Stimulated activated CD8-positive, alpha-beta memory T cell treated with anti-CD3 and anti-CD28 coated beads, Interleukin-4, amount 100 ng/mL, for 48 hours (primary cell): ENCODE results near the gene STMP1.
"Not testable (repeated sequence)": the region's sequence is repeated elsewhere in the genome, so short reads cannot be mapped to it uniquely, and the experiment has no call there.

Source experiments
- DNase-seq: peaks from one replicate; pipeline ENCODE4 v3.0.0-alpha.2; 2020

The STMP1 gene

DNA sequence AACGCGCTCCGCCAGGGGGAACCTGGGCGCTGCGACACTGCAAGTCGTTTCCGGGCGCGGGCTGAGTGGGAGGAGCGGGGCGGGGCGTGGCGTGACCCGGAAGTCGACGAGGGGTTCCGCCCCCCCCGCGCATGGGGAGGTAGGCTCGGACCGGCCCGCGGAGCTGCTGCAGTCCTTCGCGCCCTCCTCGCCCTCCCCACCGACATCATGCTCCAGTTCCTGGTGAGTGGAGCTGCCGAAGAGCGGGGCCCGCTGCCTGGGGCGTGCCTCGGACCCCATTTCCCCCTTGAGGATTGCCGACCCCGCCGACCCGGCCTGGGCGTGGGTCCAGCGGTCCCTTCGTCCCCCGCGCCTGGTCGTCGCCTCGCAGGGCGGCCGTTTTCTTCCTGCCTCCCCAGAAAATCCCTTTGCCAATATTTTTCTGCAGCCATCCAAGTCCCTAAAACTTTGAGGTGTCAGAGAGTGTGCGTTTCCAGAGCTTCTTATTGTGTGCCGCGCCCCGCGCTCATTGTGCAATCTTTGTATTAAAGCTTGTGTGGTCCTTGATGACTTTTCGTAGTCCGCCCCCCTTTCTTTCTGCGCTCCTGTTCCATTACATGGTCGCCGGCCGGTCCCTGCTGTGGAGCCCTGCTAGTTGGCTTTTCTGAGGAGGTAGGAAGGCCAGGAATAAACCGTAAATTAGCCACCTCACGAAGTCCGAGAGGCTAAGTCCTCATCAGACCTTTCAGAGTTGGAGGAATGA is at the start of gene STMP1:
Gene STMP1 (plus strand): TSS at position 142 of the 742 bp plus-strand sequence.
- peak; percentile 98 for DNase-seq

DNA sequence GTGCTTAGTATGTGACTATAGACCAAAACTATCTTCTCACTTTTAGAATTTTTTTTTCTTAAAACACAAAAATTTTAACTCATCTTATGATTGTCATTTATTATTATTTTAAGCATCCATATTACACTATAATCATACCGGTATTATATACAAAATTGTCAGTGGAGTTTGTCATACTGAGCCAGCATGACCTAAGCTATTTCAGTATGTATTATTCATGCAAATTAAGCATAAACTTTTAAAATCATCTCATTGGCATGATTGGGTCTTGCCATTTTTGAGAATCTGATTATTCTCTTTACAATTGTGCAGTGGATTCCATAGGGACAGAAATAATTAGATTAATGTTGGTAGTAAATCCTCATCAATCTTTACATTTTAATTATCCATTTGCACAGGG is 46.2 kb upstream of the STMP1 start:
- DNase-seq: no peak

DNA sequence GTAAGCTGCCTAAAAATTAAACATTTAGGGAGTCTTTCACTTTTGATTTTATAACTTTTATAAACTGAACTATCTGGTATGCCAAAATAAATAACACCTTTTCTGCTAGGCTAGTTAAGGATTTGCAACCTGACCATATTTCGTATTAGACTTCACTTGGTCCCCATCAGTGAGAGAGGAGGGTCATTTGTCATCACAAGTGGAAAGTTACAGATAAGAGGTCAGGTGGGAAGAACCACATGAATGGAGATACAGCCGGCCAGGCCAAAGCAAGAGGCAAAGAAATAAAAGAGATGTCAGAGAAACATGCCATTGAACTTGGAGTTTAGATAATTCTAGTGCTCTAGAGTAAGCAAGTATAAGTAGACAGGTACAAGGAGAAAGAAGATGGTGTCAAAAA is 44.5 kb upstream of the STMP1 start:
- DNase-seq: no peak

DNA sequence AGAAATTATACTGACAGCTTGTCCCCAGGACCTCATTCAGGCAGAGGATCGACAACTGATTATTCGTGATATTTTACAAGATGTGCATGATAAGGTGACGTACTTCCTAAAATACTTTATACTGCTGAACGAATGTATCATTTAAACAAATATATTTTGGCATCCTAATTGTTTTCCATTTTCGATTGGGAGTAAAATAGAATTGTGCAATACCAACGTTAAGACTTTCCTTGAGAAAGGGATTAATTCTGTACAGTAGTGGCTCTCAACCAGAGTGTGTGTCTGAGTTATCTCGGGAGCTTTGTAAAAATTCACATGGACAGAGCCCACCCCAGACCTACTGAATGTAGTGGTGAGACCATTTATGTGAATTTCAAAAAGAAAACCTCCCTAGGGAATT is 43.8 kb upstream of the STMP1 start:
- no peak for DNase-seq

DNA sequence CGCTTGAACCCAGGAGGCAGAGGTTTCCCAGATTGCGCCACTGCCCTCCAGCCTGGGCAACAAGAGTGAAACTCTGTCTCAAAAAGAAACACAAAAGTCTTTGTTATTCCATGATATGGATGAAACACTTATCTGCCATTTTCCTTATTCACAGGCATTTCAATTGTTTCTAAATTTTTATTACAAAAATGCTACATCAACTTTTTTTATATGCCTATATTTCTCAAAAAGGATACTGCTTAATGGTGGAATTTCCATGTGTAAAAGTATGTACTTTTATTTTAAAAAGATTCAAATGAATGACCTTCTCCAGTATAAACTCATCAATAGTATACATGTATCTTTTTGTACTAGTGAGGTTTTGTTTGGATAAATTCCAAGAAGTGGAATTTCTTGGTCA is 41.9 kb upstream of the STMP1 start:
- DNase-seq: no peak

DNA sequence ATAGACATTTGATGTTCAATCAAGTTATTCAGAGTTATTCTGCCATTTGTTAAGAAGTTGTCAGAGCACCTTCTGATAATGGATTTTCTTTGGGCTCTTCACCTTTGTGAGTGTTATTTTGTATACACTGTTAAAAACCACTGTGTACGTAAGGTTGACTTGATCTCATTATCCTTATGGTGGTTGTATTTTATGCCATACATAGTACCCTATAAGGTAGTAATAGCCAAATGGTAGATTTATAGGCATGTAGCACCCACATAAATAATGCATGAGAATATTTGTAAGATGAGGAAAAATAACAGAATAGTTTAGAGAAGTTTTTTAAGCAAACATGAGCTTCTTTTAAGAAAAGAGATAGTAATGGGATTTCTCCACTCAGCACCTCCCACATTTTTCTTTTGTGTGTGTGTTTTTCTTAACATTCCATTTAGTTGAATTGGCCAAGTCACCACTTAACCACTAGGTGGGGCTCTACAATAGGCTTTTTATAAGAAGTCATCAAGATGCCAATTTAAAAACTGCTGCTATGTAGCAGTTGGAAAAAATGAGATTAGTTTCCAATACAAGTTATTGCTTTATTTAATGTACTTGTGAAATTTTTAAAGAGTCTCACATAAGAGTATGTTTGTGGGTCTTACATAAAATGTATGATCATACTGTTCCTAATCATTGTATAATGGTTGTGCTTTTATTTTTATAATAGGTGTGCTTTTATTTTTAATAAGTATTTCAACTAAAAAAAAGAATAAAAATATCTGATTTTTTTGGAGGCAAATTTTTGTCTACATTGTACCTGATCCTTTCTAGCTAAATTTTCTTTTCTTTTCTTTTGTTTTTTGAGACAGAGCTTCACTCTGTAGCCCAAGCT is 41.1 kb upstream of the STMP1 start:
- DNase-seq: no peak

DNA sequence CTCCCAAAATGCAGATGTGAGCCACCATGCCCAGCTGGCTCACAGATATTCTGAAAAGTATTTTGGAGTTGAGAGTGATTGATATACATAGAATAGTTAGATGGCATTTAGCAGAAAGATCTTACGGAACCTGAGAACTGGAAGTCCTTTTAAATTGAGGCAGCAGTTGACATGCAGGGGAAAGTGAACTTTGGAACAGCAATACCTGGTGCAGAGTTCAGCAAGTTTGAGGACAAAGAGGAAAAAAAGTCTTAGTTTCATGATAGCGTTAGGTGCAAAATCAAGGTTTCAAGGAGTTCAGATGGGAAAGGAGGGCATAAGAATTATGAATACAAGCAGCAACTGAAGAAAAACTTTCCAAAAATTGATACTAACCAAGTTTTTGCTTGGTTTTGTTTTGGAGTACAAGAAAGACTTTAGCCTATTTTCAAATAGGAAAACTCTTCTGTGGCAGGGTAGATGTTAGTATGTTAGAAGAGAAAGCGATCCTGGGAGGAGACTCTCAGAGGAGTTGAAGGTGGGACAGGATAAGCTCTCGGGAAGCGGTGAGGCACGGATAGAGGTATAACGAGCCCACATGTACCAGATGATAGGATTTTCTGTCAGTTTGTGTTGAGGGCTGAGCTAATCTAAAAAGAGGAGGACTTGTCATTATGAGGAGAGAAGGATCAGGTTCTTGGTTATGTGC is 28.0 kb upstream of the STMP1 start:
- DNase-seq: no peak

DNA sequence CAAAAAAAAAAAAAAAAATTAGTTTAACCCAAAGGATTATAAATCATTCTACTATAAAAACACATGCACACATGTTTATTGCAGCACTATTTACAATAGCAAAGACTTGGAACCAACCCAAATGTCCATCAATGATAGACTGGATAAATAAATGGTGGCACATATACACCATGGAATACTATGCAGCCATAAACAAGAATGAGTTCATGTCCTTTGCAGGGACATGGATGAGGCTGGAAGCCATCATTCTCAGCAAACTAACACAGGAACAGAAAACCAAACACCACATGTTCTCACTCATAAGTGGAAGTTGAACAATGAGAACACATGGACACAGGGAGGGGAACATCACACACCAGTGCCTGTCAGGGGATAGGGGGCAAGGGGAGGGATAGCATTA is 22.6 kb upstream of the STMP1 start:
- DNase-seq: not testable (repeated sequence)

DNA sequence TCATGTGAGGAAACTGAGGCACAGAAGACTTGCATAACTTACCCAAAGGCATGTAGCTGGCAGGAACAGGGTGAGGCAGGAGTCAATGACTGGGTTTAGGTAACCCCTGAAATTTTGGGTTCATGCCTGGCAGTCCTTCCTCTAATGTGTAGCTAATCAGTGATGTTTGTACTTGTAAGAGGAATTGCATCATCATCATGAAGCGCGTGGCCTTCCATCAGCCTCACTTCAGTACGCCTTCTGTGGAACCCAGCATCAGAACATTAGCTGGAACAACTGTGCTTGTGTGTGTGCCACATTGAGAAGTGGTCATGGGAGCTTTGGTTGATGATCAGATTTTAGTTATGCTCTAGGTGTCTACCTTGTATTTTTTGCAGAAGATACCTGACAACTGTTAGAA is 18.2 kb upstream of the STMP1 start:
- DNase-seq: no peak

DNA sequence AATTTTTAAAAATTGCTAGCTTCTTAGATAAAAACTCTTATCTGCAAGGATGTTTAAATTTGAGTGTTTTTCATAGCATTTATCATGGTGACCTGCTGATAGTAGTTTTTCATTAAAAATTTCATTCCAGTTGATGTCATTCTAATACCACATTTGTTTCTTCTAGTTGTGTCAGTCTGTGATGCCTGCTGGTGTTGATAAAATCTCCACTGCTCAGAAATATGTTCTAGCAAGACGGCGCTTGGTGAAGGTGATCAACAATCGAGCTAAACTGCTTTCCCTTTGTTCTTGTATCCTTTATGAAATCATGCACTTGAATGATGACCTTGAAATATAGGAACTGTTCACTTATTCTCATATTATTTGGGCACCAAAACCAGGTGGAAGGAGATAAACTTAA is 17.6 kb upstream of the STMP1 start:
- no peak for DNase-seq

DNA sequence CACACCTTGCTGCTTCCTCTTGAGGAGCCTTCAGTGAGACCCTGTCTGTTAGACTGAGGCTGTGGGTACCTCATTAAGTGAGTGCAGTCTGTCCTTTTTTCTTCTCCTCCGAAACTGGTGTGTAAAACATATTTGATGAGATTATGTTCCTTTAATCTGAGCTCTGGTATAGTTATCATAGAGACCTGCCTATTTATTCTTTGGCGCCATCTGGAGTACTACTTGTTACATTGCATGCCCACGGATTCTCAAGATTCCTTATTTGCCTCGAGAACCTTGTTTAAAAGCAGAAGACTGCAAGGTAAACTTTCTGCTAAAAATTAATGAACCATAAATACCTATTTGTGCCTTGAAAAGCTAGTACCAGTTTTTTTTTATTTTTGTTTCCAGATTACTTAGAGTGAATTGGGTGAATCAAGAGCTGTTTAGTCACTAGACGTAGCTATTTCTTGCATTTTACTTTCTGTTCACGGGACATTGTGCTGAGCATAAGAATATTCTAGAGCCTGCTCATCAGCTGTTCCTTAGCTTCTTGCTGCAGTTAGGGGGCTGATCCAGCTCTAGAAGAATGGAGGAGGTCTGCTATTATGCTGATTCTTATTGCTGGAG is 16.9 kb upstream of the STMP1 start:
- no peak for DNase-seq

DNA sequence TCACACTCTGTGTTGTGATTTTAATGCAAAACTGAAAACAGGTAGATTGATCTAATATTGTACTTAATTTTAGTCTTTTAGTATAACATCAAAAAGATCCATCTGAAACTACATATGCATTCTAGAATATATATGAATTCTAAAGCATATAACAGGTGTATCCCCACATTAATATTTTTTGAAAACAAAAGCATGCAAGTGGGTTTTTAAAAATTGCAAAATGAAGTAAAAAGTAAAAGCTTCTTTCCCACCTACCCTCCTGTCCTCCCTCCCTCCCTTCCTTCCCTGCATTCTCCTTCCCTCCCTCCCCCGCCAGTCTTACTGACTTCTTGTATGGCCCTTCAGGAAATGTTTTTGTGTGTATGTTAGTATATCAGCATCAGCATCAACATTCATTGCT is 14.6 kb upstream of the STMP1 start:
- no peak for DNase-seq

DNA sequence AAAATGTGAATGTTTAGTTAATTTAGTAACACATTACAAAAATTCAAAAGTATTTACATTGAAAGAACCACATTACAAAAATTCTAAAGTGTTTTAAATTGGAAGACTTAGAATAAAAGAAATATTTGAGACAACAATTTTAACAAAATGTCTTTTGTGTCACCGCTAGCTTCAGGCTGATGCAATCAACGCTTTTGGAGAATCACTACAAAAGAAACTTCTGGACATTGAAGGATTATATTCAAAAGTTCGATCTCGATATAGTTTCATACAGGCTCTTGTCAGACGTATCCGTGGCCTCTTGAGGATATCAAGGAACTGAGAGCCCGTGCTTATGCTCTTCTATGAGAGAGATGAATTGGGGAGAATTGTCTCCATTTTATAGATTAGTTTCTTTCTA is 14.1 kb upstream of the STMP1 start:
- no peak for DNase-seq

DNA sequence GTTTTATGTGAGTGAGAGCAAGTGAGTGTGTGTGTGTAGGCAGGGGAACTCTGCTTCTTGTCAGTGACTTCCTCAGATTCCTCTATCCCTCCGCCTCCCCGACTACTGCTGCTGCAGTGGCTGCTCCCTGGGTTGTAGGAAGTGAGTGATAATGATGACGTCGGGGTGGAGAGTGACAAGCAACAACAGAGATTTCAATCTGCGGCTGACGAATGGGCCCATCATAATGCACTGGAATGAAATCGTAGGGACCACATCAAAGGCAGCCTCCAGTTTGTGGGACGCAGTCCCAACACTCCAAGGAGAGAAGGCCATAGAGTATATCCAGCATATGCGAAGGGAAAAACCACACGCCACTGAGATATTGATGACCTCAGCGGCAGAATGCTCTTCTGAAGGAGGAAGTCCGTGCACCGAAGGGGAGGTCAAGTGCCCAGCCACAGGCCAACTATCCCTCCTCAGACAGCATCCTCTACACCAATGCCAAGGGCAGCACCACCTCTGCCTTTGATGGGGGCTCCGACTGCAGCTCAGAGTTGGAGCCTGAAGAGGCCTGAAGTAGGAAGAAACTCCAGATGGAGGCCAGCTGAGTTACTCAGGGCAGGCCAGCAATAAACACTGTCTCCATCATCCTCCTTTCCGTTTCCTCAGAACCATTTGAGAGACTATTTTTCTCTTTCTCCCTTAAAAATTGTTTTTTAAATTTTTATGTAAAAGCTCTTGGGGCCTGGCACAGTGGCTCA is 11.3 kb upstream of the STMP1 start:
- no peak for DNase-seq

DNA sequence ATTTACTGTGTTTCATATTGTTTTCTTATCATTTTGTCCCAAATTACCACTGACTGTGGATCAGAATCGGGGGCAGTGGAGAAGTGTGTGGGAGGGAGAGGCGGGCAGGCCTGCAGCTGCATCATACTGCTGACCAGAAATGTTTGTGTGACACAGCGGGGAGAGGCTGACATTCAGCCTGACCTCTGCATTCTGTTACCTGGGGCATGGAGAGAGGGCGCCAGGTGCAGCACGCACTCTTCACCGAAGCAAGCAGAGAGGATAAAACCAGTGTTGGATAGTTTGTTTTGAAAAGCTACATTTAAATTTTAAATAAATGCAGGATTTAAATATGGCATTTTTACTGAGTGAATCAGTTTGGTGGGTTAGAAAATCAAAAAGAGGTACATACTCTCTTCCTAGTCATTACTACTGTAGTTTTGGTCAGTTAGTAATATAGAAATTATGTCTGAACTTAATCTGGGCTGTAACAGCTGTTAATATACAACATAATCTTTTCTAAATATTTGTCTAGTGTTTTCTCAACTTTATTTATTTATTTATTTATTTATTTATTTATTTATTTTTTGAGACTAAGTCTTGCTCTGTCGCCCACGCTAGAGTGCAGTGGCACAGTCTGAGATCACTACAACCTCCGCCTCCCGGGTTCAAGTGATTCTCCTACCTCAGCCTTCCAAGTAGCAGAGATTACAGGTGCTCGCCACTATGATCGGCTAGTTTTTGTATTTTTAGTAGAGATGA is 8.8 kb upstream of the STMP1 start:
- DNase-seq: no peak

DNA sequence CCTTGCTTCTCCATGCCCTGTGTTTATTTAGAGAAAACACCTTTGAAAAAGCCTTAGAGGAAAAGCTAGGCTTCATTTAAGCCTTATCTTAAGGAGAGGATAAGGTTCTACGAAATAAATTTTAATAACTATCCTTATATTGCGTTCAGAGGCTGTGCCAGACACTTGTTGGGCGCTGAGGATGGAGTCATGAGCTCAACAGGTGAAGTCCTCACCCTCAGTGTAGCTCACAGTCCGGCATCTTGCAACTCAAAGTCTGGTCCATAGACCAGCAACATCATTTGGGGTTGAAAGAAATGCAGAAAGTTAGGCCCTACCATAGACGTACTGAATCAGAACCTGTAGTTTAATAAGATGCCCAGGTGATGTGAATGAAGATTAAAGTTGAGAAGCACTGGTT is 3.8 kb upstream of the STMP1 start:
- no peak for DNase-seq

DNA sequence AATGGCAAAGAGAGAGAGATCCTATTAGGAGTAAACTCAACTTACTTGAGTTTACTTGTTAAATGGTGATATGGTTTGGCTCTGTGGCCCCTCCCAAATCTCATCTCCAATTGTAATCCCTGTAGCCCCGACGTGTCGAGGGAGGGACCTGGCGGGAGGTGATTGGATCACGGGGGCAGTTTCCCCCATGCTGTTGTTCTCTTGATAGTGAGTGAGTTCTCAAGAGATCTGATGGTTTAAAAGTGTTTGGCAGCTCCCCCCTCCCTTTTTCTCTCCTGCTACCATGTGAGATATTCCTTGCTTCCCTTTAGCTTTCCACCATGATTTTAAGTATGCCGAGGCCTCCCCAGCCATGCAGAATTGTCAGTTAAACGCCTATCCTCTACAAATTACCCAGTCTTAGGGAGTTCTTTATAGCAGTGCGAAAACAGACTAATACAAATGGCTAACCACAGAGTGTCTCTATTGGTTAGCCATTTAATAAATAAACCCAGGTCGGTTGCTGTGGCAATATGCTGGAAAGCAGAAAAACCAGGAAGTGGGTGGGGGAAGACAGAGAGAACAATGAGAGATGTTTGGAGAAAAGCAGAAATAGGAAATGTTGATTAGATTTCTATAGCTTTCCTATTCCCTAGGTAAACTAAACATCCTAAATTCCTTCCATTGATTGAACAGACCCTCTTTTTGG is 3.0 kb upstream of the STMP1 start:
- no peak for DNase-seq

DNA sequence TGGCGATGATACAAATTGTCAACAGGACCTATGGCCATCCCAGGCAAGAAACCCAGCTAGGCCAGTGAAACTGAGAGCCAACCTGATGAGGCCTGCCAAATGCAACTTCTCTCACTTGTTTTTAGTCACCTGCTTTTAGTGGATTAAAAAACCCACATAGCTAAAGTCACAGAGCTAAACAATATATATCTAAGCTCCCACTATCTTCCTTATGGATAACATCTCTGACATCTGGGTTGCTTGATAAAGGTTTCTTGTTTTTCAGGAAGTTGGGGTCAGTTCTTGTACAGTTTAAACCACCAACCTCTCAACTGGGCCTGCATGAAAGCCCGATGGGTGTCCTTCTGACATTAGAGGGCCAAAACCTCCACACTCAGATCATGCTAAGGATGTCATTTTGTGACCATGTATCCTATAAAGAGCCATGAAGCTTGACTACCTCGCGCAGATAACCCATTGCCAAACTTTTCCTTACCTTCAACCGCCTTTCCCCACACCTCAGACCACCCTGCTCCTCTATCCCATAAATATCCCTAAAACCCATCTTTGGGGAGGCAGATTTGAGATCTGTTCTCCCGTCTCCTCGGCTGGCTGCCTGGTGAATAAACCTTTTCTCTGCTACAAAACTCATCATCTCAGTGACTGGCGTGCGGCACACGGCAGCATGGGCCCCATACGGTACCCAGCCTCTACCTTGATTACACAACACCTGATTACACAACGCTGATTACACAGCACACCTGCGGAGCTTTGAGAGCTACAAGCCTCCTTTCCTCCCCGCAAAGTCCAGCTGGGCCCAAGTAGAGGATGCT is 797 bp upstream of the STMP1 start:
- DNase-seq: no peak

DNA sequence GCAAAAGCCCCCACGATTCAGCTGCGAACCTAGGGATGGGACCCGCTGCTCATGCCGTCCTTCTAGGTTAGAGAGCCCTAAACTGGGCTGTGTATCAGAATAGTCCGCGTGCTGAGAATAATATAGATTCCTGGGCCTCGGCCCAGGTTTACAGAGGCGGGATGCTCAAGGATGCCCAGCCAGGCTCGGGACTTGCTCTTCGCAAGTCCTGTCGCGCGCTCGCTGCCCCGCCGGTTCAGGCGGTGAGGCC is 266 bp upstream of the STMP1 start:
- DNase-seq: no peak

DNA sequence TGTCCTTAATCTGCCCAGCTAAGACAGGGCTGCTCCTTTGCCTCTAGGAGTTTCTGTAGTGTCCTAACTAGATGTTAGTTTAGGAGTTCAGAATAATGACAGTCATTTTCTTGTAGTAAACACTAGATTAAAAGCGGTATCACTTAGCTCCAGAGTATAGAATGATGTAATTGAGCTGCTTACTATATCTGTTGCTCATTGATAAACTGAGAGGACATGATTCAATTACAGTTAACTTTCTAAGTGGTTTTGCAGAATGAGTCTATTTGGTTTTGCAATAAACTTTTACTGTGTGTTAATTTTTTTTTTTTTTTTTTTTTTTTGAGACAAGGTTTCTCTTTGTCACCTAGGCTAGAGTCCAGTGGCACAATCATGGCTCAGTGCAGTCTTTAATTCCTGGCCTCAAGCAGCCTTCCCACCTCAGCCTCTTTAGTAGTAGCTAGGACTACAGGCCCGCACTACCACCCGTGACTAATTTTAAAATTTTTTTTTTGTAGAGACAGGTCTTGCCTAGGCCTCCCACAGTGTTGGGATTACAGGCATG is 1.8 kb downstream of the STMP1 start:
- no peak for DNase-seq
